Sigmoid colon (tissue), 4 donors: Measurements from ENCODE around the gene RALGAPB.

Experiments used
- EP300 ChIP-seq, 4 donors: sonication (generic); formaldehyde crosslinking; IDR thresholded peaks; one replicate each; pipeline ENCODE4 v1.6.1; 2017; ENCODE audit warnings: antibody characterized with exemption in 4 of 4
- TF ChIP-seq, protein P1 (sequence below), 4 experiments: fragments of 450-650 bp in 3 of 4; fragments of 200-600 bp in 1 of 4; IDR thresholded peaks; one replicate each; pipeline ENCODE4 v1.5.1; 2016 to 2019; ENCODE audit warnings: antibody characterized with exemption in 4 of 4, mild to moderate bottlenecking in 3 of 4, moderate library complexity in 2 of 4

DNA sequence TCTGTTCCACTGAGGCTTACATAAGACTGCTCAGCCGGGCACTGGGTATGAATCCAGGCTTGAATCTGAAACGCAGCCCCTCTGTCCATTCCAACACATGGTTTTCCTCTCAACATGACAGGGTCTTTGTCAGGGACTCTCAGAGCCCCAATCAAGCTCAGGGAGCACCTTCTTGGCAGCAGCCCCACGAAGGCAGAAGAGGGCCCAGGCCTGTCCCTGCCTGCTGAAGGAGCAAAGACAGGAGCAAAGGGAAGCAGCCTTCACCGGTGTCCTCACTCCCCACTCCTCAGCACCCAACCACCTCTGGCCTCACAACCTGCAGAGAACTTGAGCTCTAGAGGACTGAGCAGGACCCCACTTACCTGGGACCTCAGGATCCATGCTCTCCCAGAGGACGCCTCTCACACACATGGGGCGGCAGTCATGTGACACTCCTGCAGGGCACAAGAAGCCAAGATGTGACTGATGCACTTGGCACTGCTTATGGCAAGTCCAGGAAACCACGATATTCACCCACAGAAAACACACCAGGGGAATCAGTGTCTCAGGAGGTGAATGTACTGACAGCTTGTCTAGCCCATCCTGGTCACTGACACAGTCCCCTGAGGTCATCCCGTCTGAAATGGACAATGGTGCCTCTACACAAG, 41.8 kb upstream of the RALGAPB start:
- TF ChIP-seq, protein P1, sequence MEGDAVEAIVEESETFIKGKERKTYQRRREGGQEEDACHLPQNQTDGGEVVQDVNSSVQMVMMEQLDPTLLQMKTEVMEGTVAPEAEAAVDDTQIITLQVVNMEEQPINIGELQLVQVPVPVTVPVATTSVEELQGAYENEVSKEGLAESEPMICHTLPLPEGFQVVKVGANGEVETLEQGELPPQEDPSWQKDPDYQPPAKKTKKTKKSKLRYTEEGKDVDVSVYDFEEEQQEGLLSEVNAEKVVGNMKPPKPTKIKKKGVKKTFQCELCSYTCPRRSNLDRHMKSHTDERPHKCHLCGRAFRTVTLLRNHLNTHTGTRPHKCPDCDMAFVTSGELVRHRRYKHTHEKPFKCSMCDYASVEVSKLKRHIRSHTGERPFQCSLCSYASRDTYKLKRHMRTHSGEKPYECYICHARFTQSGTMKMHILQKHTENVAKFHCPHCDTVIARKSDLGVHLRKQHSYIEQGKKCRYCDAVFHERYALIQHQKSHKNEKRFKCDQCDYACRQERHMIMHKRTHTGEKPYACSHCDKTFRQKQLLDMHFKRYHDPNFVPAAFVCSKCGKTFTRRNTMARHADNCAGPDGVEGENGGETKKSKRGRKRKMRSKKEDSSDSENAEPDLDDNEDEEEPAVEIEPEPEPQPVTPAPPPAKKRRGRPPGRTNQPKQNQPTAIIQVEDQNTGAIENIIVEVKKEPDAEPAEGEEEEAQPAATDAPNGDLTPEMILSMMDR (IDR thresholded peaks at IDR 0.05): no peak
- TF ChIP-seq EP300 (IDR thresholded peaks at IDR 0.05): no peak
